HT-29 (cell line): ENCODE measurements around the gene BPIFA3. TPM values are rescaled to one million over a fixed set of nuclear protein-coding genes. Genes with fewer than 3 reads are reported as not detected.

Experiments
- DNase-seq: peaks from one replicate; pipeline ENCODE4 v3.0.0-alpha.2; 2015; ENCODE audit warnings: low spot score
- total RNA-seq: library from RNA; depleted of rRNA; stranded (reverse); fragments of >200 nt; shearing (Covaris generic); gene quantifications from 2 replicates; pipeline ENCODE4 v1.2.3, GENCODE V29; 2014; rRNA removed

Gene BPIFA3
- total RNA-seq, 1 experiment from 2014 or later, result not detected

- no peak for DNase-seq
Observed at GRCh38 chr20:33261465-33261864, 44.3 kb downstream of the BPIFA3 start.

DNA sequence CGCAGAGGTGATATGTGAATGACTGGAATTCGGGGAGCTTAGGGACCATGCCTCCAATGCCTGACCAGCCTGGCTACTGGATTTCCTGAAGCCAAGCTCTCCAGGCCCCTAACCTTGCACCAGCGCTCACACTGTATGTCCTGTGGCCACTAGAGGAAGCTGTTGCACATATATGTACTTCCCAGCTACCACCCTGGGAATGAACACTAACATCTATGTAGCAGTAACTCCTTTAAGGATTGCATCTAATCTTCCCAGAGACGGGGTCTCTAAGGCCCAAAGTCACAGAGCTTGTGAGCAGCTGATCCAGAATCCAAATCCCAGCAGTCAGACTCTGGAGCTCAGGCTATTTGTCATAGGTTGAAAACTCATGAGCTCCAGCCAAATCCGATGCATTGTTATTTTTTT lies 45.5 kb downstream of the BPIFA3 start:
- peak; percentile 77 for DNase-seq

- DNase-seq, result no peak
Observed at GRCh38 chr20:33263784-33264183, 46.6 kb downstream of the BPIFA3 start.

DNA sequence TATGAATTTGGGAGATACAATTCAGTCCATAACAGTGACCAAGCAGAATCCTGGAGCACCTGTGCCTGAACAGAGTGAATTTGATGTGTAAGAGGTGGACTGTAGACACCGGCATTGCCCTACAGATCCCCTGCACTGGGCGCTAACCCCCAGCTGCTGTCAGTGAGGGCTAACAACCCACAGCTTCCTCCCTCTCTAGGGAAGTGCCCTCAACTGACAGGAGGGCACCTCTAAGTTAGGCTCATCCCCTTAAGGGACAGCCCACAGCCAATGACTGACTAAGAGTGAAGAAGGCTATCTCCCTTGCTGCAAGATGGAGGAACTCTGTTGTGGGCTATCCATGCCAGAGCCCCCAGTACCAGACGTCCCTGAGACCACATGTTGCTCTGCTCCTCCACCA lies 50.5 kb downstream of the BPIFA3 start:
- no peak for DNase-seq

GRCh38 chr20:33272155-33272873 lies 55.2 kb downstream of the BPIFA3 start:
- DNase-seq, result no peak

DNA sequence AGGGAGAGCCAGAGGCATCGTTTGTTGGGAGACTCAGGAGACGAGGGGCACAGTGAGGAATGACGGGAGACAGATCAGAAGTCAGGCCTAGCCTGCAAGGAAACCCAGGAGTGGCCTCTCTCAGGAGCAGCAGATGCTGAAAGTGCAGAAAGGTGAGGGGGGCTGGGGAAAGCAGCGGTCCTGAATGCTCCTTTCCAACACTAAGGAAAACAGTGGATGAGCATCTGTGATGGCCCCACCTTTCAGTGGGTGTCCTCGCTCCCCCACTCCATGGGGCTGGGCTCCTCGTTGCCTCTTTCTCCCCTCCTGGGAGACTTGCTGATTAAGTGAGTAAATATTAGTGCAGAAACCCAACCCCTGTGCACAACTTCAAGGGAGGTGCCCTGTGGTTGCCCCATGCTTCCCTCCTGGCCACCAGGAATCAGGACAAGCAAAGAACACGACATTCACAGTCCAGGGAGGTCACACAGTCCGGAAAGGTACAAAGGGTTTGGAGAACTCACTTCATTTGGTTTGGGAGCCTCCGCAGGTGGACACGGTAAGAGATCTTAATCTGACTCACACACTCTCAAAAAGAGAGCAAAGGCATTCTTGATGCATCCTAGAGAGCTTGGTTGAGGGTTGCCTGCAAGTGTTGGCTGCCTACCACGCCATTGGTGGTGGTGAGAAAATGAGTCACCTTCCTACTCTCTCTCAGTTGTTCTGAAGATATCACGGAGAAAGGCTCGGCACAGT lies 56.1 kb downstream of the BPIFA3 start:
- DNase-seq, result no peak

DNA sequence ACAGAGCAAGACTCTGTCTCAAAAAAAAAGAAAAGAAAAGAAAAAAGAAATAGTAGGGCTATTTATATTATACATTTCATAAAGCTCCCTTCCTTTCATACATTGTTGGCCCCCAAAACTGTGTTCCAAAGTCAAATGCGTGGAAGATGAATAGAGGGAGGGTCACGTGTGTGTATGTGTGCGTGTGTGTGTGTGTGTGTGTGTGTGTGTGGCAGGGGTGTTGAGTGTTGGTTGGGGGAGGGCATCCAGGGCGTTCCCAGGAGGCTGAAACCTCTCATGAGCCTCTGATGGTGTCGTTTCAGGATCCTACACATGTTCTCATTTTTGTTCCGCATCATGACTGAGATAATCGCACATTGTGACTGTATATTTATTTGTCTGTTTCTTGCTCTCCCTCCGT lies 58.1 kb downstream of the BPIFA3 start:
- no peak for DNase-seq

GRCh38 chr20:33275871-33276270 lies 58.7 kb downstream of the BPIFA3 start:
- DNase-seq, result no peak

DNA sequence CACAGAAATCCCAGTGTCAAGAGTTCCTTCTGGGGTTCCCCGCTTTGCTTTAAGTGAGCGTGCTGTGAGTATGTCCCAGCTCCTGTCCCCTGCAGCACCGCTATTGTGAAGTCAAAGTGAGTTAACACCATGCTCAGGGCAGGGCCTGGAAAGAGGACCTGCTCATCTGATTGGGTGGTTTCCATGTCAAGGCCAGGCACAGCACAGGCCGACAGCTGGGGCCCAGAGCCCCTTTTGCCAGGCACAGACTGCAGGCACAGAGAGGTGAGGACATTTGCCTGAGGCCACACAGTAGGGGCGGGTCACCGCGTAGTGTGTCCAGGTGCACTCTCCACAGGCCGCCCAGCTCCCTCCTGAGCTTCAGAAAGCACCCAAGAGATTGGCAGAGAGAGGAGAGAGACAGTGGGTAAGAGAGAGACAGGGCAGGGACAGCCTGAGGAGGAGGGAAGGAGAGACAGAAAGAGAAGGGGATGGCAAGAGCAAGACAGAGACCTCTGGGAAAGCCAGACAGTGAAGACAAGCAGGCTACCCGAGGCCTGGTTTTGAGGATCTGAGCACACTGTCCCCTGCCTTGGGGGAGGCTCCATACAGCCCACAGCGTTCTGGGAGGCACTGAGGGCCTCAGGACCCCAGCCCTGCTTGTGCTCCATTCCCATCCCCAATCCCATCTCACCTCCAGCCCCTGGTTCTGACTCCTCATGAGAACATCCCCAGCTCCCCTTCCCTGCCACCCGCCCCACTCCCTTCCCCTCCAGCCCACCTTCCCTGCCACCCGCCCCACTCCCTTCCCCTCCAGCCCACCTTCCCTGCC lies 59.4 kb downstream of the BPIFA3 start:
- no peak for DNase-seq

Other genes starting within 250 kb of the BPIFA3 start
- gene SUN5, start 212.9 kb upstream of the BPIFA3 start, total RNA-seq, result not detected in 2 replicates
- gene BPIFB2, start 209.6 kb upstream of the BPIFA3 start, total RNA-seq, result not detected in 2 replicates
- gene BPIFB6, start 185.7 kb upstream of the BPIFA3 start, total RNA-seq, result not detected in 2 replicates
- gene BPIFB3, start 163.4 kb upstream of the BPIFA3 start, total RNA-seq, result not detected in 2 replicates
- not detected in 2 replicates for gene BPIFB4, start 137.7 kb upstream of the BPIFA3 start, total RNA-seq
- gene BPIFA2, start 49.2 kb upstream of the BPIFA3 start, total RNA-seq, result not detected in 2 replicates
- not detected in 2 replicates for gene BPIFA1, start 18.6 kb downstream of the BPIFA3 start, total RNA-seq
- not detected in 2 replicates for gene BPIFB1, start 65.9 kb downstream of the BPIFA3 start, total RNA-seq
- 34.4 and 39.3 TPM in 2 replicates for gene CDK5RAP1, start 184.2 kb downstream of the BPIFA3 start, total RNA-seq
- gene SNTA1, start 226.4 kb downstream of the BPIFA3 start, total RNA-seq, result 0.42 and 1.2 TPM in 2 replicates